Measurements from ENCODE around the gene GRIA3. TPM values are rescaled to one million over a fixed set of nuclear protein-coding genes. Genes with fewer than 3 reads are reported as not detected.

Gene GRIA3
- total RNA-seq, 1 donor from 2014 or later, result 1.4 TPM

- H3K27me3 Mint-ChIP-seq (ENCODE audit: low read depth), result no peaks in the 10 kb centered on the region
- H3K36me3 Mint-ChIP-seq (ENCODE audit: low read depth), result no peaks in the 10 kb centered on the region
- no peak overlapping the region for H3K4me3 Mint-ChIP-seq
- peaks cover 19% of the 10 kb centered on the region for H3K4me1 Mint-ChIP-seq
- DNase-seq (ENCODE audit: low read depth, low spot score), result no peak
- H3K27ac Mint-ChIP-seq (ENCODE audit: unreplicated experiment), result no peak overlapping the region
- TF ChIP-seq CTCF (conservative IDR thresholded peaks at IDR 0.05), result no peak
- no peaks in the 10 kb centered on the region for H3K9me3 Mint-ChIP-seq
Observed at GRCh38 chrX:123481913-123482851, 298.1 kb downstream of the GRIA3 start.

- H3K9me3 Mint-ChIP-seq, result peaks cover 2% of the 10 kb centered on the region
- H3K27ac Mint-ChIP-seq (ENCODE audit: unreplicated experiment), result no peak overlapping the region
- no peak for TF ChIP-seq CTCF (conservative IDR thresholded peaks at IDR 0.05)
- H3K4me3 Mint-ChIP-seq, result no peak overlapping the region
- H3K4me1 Mint-ChIP-seq, result peaks cover 13% of the 10 kb centered on the region
- H3K27me3 Mint-ChIP-seq (ENCODE audit: low read depth), result no peaks in the 10 kb centered on the region
- no peak for DNase-seq (ENCODE audit: low read depth, low spot score)
- no peaks in the 10 kb centered on the region for H3K36me3 Mint-ChIP-seq (ENCODE audit: low read depth)
Observed at GRCh38 chrX:123486297-123486696, 302.2 kb downstream of the GRIA3 start.

- no peaks in the 10 kb centered on the region for H3K27me3 Mint-ChIP-seq (ENCODE audit: low read depth)
- H3K27ac Mint-ChIP-seq (ENCODE audit: unreplicated experiment), result no peak overlapping the region
- no peak for TF ChIP-seq CTCF (conservative IDR thresholded peaks at IDR 0.05)
- no peak for DNase-seq (ENCODE audit: low read depth, low spot score)
- peaks cover 5% of the 10 kb centered on the region for H3K4me1 Mint-ChIP-seq
- no peak overlapping the region for H3K4me3 Mint-ChIP-seq
- H3K9me3 Mint-ChIP-seq, result peaks cover 5% of the 10 kb centered on the region
- no peaks in the 10 kb centered on the region for H3K36me3 Mint-ChIP-seq (ENCODE audit: low read depth)
Observed at GRCh38 chrX:123487236-123487635, 303.2 kb downstream of the GRIA3 start.

- no peak overlapping the region for H3K27ac Mint-ChIP-seq (ENCODE audit: unreplicated experiment)
- peaks cover 5% of the 10 kb centered on the region for H3K9me3 Mint-ChIP-seq
- peaks cover under 1% of the 10 kb centered on the region for H3K4me1 Mint-ChIP-seq
- no peaks in the 10 kb centered on the region for H3K36me3 Mint-ChIP-seq (ENCODE audit: low read depth)
- DNase-seq (ENCODE audit: low read depth, low spot score), result no peak
- no peak for TF ChIP-seq CTCF (conservative IDR thresholded peaks at IDR 0.05)
- H3K4me3 Mint-ChIP-seq, result no peak overlapping the region
- H3K27me3 Mint-ChIP-seq (ENCODE audit: low read depth), result no peaks in the 10 kb centered on the region
Observed at GRCh38 chrX:123487669-123488068, 303.6 kb downstream of the GRIA3 start.

- DNase-seq (ENCODE audit: low read depth, low spot score), result no peak
- Mint-ChIP-seq H3K36me3 (ENCODE audit: low read depth) (no peaks in the 10 kb centered on the region), H3K4me1 (no peaks in the 10 kb centered on the region), H3K4me3 (no peak overlapping the region), H3K9me3 (peaks cover 5% of the 10 kb centered on the region), H3K27ac (ENCODE audit: unreplicated experiment) (no peak overlapping the region), H3K27me3 (ENCODE audit: low read depth) (no peaks in the 10 kb centered on the region)
- no peak for TF ChIP-seq CTCF (conservative IDR thresholded peaks at IDR 0.05)
Observed at GRCh38 chrX:123489011-123489410, 304.9 kb downstream of the GRIA3 start.

All from neural crest cell (in vitro differentiated cells).